Body of pancreas (tissue), 4 donors: ENCODE results near the gene PDZD7. TPM values are rescaled to one million over a fixed set of nuclear protein-coding genes. Genes with fewer than 3 reads are reported as not detected.

Experiments used
- ATAC-seq: fragments of 150-250 bp; one replicate; pipeline ENCODE4 v1.9.1; 2016
- DNase-seq, 4 donors: peaks; one replicate each; pipeline ENCODE4 v3.0.0-alpha.2; 2019
- H3K27ac ChIP-seq, 4 donors: fragments of 200-600 bp; sonication (generic); 1 replicate in 3 of 4; 2 replicates in 1 of 4; pipeline versions ENCODE4 v1.5.1 to v1.6.1; 2016 to 2019; ENCODE audit warnings: mild to moderate bottlenecking in 1 of 4, mixed read lengths in 1 of 4, moderate library complexity in 1 of 4
- H3K27me3 ChIP-seq, 2 donors: fragments of 200-600 bp; sonication (generic); one replicate each; pipeline ENCODE4 v1.6.0; 2016; ENCODE audit warnings: mild to moderate bottlenecking in 1 of 2
- H3K36me3 ChIP-seq, 2 donors: fragments of 200-600 bp; sonication (generic); replicated peaks in 1 of 2; 2 replicates each; pipeline ENCODE4 v1.5.1; 2016; ENCODE audit warnings: low read depth in 2 of 2; ENCODE audit not compliant: insufficient read depth in 1 of 2
- H3K4me1 ChIP-seq: fragments of 200-600 bp; sonication (generic); one replicate; pipeline ENCODE4 v1.6.0; 2016
- H3K4me3 ChIP-seq, 2 donors: fragments of 200-600 bp; sonication (generic); 1 replicate in 1 of 2; 2 replicates in 1 of 2; pipeline ENCODE4 v1.5.1; 2016 to 2019
- H3K9me3 ChIP-seq, 3 donors: fragments of 200-600 bp; sonication (generic); 1 replicate in 2 of 3; 2 replicates in 1 of 3; pipeline ENCODE4 v1.5.1; 2016
- CTCF ChIP-seq, 7 experiments: fragments of 450-650 bp in 4 of 7; fragments of 200-600 bp in 3 of 7; sonication (generic) in 3 of 7; IDR thresholded peaks; one replicate each; pipeline ENCODE4 v1.5.1; 2016 to 2019; ENCODE audit warnings: antibody characterized with exemption in 7 of 7
- POLR2A ChIP-seq, 3 donors: fragments of 450-650 bp; IDR thresholded peaks; one replicate each; pipeline ENCODE4 v1.6.1; 2016; ENCODE audit warnings: antibody characterized with exemption in 3 of 3, mild to moderate bottlenecking in 2 of 3
- WGBS, 2 donors: methylation state at CpG; one replicate each; pipeline ENCODE4 v1.1.5; 2017; 5-methylcytosine and 5-hydroxymethylcytosine counted together
- intact Hi-C: fragments of 100-400 bp; cut with DNase I; formaldehyde crosslinking; loops from one replicate; pipeline ENCODE4 v1.15.1; 2023
- total RNA-seq, 2 donors: library from RNA; depleted of rRNA; stranded (reverse); fragments of >200 nt; gene quantifications; one replicate each; pipeline ENCODE4 v1.1.0, GENCODE V29; 2016

The PDZD7 gene
- total RNA-seq, 2 donors from 2014 or later = 0.52 to 0.66 TPM

- Histone ChIP-seq H3K4me3 (no peak overlapping the region), H3K36me3 (no peaks in the 10 kb centered on the region), H3K9me3 (no peaks in the 10 kb centered on the region), H3K4me1 (peaks cover 26% of the 10 kb centered on the region), H3K27ac (no peak overlapping the region), H3K27me3 (peaks cover 0 to 11% of the 10 kb centered on the region in 2 donors)
- 76 to 88% methylated on average over 2 of the region's 2 CpGs for WGBS, 2 donors
- intact Hi-C loops = no loop called here
- DNase-seq (no peak), ATAC-seq (no peak)
- TF ChIP-seq POLR2A (IDR thresholded peaks at IDR 0.05) = no peak
- no peak for TF ChIP-seq CTCF (IDR thresholded peaks at IDR 0.05)
Measured at GRCh38 chr10:101044117-101044516, 13.2 kb upstream of the PDZD7 start.

DNA sequence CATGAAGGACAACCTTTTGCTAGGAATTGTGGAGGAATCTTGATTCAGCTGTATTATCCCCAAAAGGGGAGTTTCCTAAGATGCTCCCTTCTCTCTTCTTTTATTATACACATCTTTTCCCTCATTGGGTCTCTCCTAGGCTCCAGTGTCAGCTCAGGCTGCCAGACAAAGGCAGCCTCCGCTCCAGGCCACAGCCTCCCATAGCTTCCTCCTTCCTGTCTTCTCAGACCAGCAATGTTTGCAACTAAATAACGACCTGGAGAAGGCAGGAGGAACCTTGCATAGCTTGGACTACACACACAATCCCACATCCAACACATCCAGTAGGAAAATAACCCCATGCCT is 12.4 kb upstream of the PDZD7 start:
- 28 to 38% methylated on average over 2 of the region's 2 CpGs for WGBS, 2 donors
- no peaks in the 10 kb centered on the region for H3K9me3 ChIP-seq
- H3K27ac ChIP-seq = peak overlapping the region; percentile 72 to 90 (median 79)
- no peak for TF ChIP-seq CTCF (IDR thresholded peaks at IDR 0.05)
- no peak for TF ChIP-seq POLR2A (IDR thresholded peaks at IDR 0.05)
- H3K36me3 ChIP-seq = no peaks in the 10 kb centered on the region
- peaks cover 0 to 4% of the 10 kb centered on the region in 2 donors for H3K27me3 ChIP-seq
- intact Hi-C loops = no loop called here
- H3K4me1 ChIP-seq = peaks cover 25% of the 10 kb centered on the region
- no peak overlapping the region for H3K4me3 ChIP-seq
- no peak for DNase-seq
- no peak for ATAC-seq

DNA sequence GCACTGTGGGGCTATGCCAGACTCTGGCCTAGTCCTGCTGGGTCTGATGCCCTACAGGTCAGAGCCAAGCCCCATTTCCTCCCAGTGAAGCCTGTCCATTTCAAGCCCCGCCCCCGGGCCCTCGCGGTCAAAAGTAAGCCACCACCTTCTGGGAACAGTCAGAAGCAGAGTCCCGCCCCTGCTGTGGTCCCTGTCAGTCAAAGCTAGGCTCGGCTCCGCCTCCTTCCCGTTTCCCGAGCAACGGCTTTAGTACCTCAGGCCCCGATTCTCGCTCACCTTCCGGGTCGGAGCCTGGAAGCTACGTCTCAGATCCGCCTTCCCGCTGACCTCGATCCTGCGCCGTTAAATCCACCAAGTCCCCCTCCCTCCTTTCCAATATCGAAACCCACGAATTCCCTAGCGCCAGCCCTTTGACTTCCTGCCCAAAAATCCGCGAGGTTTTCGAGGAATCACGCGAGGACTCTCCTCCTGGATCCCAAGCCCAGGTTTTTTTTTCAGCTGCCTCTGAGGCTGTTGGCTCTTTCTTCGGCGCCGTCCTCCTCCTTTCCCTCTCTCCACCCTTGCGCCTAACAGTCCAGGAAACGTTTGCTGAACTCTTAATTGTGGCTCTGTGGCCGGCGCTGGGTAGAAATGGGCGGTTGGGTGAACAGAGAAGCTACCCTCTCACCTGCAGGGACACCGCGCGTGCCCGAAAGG is 11.9 kb upstream of the PDZD7 start:
- Histone ChIP-seq H3K4me1 (peaks cover 20% of the 10 kb centered on the region), H3K27ac (peak overlapping the region; percentile 72 to 90 (median 79)), H3K9me3 (no peaks in the 10 kb centered on the region), H3K27me3 (peaks cover 0 to 3% of the 10 kb centered on the region in 2 donors), H3K4me3 (no peak overlapping the region), H3K36me3 (no peaks in the 10 kb centered on the region)
- ATAC-seq (peak; percentile 94), DNase-seq (peak; percentile 99 to 100 (median 99))
- WGBS, 2 donors = 2 to 5% methylated on average over 38 to 40 of the region's 40 CpGs
- TF ChIP-seq POLR2A (IDR thresholded peaks at IDR 0.05) = peak; percentile 28 to 79 (median 77)
- TF ChIP-seq CTCF (IDR thresholded peaks at IDR 0.05) = peak in 2 of 7 experiments; percentile 7
- intact Hi-C loops = no loop called here

GRCh38 chr10:101042118-101042517 is 11.2 kb upstream of the PDZD7 start:
- DNase-seq (no peak), ATAC-seq (no peak)
- Histone ChIP-seq H3K27ac (peak overlapping the region; percentile 72 to 90 (median 79)), H3K4me3 (no peak overlapping the region), H3K27me3 (no peaks in the 10 kb centered on the region), H3K36me3 (peaks cover 0 to 2% of the 10 kb centered on the region in 2 donors), H3K4me1 (peaks cover 20% of the 10 kb centered on the region), H3K9me3 (no peaks in the 10 kb centered on the region)
- intact Hi-C loops = no loop called here
- WGBS, 2 donors = 59 to 67% methylated on average over 4 of the region's 4 CpGs
- no peak for TF ChIP-seq POLR2A (IDR thresholded peaks at IDR 0.05)
- no peak for TF ChIP-seq CTCF (IDR thresholded peaks at IDR 0.05)

GRCh38 chr10:101041252-101041761 is 10.4 kb upstream of the PDZD7 start:
- intact Hi-C loops = no loop called here

More at GRCh38 chr10:101041252-101041761, 10.4 kb upstream of the PDZD7 start:
- DNase-seq (peak; percentile 84 to 92 (median 88)), ATAC-seq (peak; percentile 59)
- whole genome bisulfite sequencing, 2 donors = 20 to 23% methylated on average over 5 to 6 of the region's 6 CpGs
- Histone ChIP-seq H3K27me3 (no peaks in the 10 kb centered on the region), H3K4me1 (peaks cover 20% of the 10 kb centered on the region), H3K27ac (peak overlapping the region in 2 of 4 donors; percentile 84 to 90), H3K4me3 (no peak overlapping the region), H3K9me3 (no peaks in the 10 kb centered on the region), H3K36me3 (peaks cover 0 to 5% of the 10 kb centered on the region in 2 donors)
- TF ChIP-seq POLR2A (IDR thresholded peaks at IDR 0.05) (no peak), CTCF (IDR thresholded peaks at IDR 0.05) (peak; percentile 65 to 95 (median 89))
